HG02759 (cell line): ENCODE measurements around the gene MMADHC.

Experiments
- ATAC-seq: cut with Tn5 transposase; IDR thresholded peaks from one replicate; pipeline ENCODE4 v1.9.1; 2021; ENCODE audit warnings: mild to moderate bottlenecking, moderate library complexity; ENCODE audit not compliant: unreplicated experiment

MMADHC gene

DNA sequence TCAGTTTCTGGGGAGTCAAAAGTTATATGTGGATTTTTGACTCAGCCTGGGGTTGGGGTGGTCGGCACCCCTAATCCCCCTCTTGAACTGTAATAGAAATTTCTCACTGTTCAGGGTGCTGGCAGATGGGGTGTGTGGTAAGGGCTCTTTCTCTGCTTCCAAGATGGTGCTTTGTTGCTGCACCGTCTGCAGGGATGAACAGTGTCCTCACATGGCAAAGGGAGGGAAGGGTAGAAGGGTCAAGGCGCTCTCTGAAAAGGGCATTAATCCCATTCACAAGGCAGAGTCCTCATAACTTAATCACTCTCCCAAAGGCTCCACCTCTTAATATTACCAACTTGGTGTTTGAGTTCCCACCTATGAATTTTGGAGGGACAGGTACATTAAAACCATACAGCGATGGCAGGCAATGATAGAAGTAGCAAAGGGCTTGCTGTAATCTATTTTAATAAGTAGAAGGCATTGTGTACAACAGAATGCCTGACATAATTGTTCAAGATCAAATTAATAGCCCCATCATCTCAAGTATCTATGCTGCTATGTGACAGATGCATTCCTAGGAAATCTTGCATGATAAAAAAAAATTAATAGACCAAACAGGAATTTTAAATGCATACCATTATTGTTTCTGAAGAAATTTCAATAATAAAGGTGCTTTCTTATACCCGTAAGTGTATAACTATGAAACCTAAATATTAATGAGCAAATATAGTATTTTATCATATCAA, 28.1 kb downstream of the MMADHC start:
- ATAC-seq, result no peak

DNA sequence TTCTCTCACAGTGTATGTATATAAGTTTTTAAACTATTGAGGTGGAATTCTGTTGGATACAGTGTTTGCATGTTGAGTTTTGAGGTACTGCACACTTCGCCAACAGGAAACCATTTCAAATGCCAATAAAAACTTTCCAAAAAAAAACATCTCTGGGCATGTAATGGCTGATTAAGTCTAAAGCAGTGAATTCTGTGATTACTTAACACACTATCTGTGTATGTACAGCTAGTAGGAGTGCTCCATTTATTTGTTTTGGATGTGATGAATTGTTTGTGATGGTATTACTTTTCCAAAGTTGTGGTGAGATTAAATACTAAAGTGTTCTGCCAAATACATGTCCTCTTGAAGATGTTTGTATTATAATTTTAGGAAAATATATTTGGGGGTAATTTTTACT, 31.1 kb downstream of the MMADHC start:
- ATAC-seq, result no peak

DNA sequence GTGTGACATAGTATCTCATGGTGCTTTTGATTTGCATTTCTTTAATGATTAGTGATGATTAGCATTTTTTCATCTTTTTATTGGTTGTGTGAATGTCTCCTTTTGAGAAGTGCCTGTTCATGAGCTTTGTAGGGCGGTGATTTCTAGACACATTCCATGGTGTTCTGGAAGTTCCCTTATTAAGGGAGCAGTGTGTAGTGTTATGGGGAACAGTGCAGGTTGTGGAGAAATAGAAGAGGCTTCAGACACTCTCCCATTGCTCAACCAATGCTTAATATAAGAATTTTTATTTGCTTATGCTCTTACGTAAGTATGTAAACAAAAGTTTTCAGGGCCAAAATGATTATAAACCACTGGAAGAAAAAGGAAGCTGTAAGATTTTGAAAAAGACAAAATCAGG, 34.7 kb downstream of the MMADHC start:
- ATAC-seq, result no peak

DNA sequence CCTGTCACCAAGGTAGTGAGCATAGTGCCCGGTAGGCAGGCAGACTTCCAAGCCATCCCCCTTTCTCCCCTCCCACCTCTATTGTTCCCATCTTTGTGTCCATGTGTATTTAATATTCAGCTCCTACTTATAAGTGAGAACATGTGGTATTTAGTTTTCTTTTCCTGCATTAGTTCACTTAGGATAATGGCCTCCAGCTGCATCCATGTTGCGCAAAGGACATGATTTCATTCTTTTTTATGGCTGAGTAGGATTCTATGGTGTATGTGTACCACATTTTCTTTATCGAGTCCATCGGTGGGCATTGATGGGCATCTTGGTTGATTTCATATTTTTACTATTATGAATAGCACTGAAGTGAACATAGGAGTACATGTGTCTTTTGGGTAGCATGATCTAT, 35.3 kb downstream of the MMADHC start:
- no peak for ATAC-seq

DNA sequence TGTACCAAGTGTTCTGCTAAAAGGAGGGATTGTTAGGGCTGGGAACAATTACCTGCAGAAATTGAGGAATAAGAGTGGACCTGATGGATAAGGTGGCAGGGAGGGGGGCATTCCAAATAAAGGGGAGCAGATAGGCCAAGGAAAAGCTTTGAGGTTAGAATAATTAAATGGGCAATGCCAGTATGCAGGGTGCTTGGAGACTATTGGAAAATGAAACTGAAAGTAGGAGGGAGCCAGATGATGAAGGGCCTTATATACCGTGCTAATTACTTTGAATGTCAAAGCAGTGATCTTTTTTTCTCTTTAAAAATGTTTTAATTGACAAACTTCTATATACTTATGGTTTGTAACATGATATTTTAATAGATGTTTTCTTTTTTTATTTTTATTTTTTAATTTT, 42.9 kb downstream of the MMADHC start:
- no peak for ATAC-seq

DNA sequence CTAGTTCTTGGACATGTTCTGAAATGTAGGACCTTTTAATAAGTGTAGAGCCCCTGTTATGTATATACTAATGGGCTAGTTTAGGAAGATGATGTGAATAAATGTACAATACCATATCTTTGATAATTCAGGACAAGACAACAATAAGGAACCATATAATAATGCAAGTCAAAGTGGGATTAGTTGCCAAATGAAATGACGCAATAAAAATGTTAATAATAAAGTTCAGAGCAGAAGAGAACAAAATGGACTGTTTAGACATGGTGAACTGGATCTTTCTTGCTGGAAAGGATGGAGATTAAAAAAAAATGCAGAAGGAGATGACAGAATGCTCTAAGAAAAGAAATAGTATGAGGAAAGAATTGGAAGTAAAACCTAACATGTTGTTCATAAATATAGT, 43.7 kb downstream of the MMADHC start:
- ATAC-seq, result no peak

DNA sequence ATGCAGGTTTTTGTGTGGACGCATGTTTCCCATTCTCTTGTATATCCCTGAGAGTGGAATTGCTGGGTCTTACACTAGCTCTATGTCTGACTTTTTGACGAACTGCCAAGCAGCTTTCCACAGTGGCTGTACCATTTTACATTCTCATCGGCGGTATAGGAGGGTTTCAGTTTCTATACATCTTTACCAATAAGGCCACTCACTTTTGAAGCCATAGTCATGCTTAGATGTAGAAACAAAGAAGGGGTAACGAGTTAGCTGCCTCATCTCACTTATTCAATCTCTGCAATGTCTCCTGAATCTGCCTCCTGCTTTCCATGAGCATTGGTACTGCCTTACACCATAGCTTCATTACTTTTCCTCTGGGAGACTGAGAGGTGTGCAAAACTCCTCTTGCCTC, 47.4 kb downstream of the MMADHC start:
- no peak for ATAC-seq

DNA sequence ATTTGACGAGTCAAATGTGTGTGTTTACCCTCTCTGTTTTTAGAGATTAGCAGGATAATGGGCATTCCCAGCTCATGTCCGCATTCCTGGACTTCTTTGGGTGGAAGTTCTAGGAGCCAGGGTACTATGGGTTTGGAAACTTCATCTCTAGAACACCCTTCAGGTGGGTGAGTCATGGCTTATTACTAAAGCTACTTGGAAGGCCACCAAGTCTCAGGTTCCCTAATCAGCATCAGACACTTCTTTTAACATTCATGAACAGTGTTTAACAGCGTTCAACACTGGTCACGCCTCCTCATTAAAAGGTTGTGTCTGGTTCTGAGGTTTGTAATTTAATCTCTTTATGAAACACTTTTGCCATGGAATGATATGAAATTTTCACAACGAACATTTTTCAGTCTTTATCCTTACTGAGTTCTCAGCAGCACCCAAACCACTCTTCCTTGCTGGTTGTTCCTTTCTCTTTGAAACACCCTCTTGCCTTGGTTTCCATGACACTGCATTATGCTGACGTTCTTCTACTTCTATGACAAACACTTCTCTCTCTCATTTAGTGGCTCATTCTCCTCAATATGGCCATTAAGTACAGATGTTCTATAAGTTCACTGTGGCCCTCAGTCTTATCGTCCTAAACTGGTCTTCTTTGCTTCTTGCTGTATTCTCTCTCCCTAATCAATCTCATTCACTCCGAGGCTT, 49.3 kb downstream of the MMADHC start:
- ATAC-seq, result no peak

DNA sequence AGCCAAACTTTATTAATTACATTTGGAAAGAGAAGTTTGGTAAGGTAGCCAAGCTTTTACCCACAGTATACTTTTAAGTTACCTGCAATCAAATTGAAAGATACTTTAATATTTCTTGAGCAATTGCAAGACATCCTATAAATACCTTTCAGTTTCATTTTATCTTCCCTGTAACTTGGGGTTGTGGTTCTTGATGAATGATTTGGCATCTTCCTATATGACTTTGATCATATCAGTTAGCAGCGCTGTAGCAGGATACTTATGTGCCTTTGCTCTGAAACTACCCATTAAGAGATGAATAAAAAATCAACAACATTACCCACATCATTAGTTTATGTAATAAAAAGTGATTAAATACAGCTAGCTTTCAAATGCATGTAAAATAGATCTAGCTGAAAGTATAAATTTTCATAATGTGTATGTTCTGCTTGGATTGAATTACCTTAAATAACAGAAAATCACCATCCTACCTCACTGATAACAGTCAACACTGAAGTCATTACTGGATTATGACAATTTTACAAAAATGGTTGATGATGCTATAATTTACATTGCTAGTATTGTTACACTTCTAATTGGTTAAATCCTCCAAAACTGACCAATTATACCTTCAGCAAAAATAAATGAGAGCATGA, 50.4 kb downstream of the MMADHC start:
- ATAC-seq, result no peak

DNA sequence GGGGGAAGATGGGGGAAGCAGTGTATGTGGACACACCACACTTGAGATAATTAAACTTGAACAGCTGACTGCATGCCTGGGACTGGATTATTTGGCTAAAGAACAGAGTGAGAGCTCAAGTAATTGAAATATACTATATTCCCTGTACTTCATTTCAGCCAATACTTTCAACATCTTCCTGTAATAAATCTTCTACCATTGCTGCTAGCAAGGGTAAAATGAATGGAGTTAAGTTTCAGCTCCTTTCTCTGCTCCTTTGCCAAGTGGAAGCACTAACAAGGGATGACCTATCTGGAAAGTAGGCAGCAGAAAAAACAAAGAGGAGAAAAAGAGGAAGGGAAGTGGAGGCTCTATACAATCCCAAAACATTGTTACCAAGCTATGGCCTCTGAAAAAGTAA, 50.9 kb downstream of the MMADHC start:
- no peak for ATAC-seq

DNA sequence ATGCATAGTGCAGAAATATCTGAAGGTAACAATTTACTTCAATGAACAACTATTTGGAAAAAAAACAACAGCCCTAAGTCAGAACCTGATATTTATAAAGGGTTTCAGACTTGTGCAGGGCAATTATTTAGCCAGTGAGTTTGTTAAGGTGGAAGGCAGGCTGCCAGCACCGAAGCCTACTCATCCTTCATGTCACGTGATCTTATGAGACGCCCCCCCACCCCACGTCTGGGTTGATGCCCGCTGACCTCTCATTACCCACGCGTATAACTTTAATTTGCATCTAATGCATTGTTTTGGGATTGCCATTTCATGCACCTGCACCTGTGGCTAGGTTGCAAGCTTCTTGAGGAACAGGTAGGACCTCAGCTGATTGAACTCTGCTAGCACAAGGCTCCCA, 52.9 kb downstream of the MMADHC start:
- ATAC-seq, result no peak

DNA sequence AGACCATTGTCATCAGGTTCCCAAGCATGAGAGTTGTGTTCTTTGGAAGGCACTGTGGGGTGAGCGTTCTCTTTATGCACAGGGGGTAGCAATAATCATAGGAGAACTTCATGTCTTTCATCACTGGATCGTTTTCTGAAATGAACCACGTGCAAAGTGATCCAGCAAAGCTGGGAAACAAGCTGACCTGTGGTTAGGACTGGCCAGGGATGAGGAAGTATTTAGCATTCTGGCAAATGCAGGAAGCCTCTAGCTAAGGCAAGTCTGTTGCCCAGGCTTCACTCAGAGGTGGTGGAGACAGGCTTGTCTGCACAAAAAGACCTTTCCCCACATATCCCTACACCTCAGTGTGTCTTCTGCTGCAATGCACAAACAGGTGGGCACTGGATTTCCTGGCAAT, 58.6 kb downstream of the MMADHC start:
- no peak for ATAC-seq

DNA sequence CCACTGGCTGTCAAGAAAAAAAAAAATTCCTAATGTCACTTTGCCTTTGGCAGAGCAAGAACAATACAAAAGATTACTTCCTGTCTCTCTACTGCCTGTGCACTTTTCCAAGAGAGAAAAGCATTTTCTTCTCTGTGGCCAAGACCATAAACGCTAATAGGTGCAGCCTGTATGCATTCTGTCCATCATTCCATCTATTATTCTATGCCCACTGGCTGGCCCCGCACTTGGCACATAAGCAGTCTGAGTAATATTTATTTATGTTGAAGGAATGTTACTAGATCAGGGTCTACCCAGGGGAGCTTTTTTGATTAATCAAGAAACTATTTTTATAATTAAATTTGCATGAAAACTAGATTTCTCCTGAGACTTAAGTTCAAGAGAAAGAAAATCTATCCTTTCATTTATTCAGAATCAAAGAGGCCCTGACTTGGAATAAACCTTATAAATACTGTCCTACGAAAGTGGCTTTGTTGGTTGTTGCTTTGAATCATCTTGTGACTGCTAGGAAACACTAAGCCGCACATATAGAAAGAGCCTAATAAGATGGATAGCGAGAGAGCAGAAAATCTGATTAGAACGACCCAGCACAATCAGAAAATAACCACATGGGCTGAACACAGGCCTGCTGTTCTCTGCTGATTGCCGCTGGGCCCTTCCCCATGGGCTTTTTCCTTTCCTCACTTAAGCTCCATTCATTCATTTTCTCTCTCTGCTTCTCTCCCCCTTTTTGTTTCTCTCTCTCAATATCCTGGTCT, 59.4 kb downstream of the MMADHC start:
- ATAC-seq, result no peak

DNA sequence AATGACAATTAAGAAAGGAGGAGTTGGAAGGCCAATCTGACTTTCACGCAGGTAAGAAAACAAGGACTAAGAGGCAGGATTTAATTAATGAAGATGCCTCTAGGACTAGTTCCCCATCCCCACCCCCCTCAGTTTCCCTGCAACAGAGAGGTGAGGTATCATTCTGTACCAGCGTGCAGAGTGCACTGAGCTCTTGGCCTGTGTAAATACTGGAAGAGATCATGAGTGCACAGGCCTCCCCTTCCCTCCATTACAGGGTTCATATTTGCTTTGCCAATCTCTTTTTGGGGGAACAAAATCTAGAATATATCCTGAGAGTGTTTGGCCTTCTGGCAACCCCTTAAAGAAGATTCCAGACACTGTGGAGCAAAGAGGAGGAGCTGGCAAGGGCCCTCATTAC, 60.9 kb downstream of the MMADHC start:
- no peak for ATAC-seq

DNA sequence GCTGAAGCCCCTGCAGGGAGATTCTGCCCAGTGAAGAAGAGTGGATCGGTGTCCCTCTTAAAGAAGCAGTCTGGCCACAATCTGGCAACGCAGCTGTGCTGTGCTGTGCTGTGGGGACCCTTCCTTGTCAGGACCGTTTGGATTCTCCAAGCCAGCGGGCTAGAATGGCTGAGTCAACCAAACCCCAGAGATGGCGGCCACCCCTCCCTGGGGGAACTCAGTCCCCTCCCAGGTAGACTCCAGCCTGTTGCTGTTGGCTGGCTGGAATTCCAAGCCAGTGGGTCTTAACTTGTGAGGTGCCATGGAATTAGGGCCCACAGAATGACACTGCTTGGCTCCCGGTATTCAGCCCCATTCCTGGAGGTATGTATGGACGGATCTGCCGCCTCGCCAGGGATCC, 62.3 kb downstream of the MMADHC start:
- ATAC-seq, result no peak
